HG02571 (cell line): ENCODE results near the gene IPPK.
"Not testable (repeated sequence)": the region's sequence is repeated elsewhere in the genome, so short reads cannot be mapped to it uniquely, and the experiment has no call there.

ENCODE experiments used
- ATAC-seq: cut with Tn5 transposase; IDR thresholded peaks from one replicate; pipeline ENCODE4 v1.9.1; 2021; ENCODE audit warnings: mild to moderate bottlenecking, moderate library complexity; ENCODE audit not compliant: unreplicated experiment

The IPPK gene

GRCh38 chr9:92639791-92640271 lies 30.1 kb downstream of the IPPK start:
- no peak for ATAC-seq

GRCh38 chr9:92639124-92639523 lies 30.8 kb downstream of the IPPK start:
- ATAC-seq = no peak

- ATAC-seq = no peak
These were observed 31.3 kb downstream of the IPPK start for GRCh38 chr9:92638621-92639101.

- ATAC-seq = no peak
These were observed 31.9 kb downstream of the IPPK start for GRCh38 chr9:92637886-92638620.

- ATAC-seq = no peak
These were observed 32.6 kb downstream of the IPPK start for GRCh38 chr9:92637326-92637725.

- no peak for ATAC-seq
These were observed 33.3 kb downstream of the IPPK start for GRCh38 chr9:92636627-92637026.

GRCh38 chr9:92635760-92636159 lies 34.2 kb downstream of the IPPK start:
- no peak for ATAC-seq

- no peak for ATAC-seq
These were observed 35.0 kb downstream of the IPPK start for GRCh38 chr9:92634712-92635605.

GRCh38 chr9:92633614-92634278 lies 36.2 kb downstream of the IPPK start:
- ATAC-seq = no peak

- no peak for ATAC-seq
These were observed 37.3 kb downstream of the IPPK start for GRCh38 chr9:92632641-92633040.

- ATAC-seq = no peak
These were observed 38.2 kb downstream of the IPPK start for GRCh38 chr9:92631452-92632343.

- ATAC-seq = no peak
These were observed 42.3 kb downstream of the IPPK start for GRCh38 chr9:92627651-92628050.

GRCh38 chr9:92626484-92626883 lies 43.4 kb downstream of the IPPK start:
- no peak for ATAC-seq

GRCh38 chr9:92623936-92624335 lies 46.0 kb downstream of the IPPK start:
- not testable (repeated sequence) for ATAC-seq

- no peak for ATAC-seq
These were observed 49.1 kb downstream of the IPPK start for GRCh38 chr9:92620845-92621244.

GRCh38 chr9:92619601-92620300 lies 50.2 kb downstream of the IPPK start:
- ATAC-seq = no peak

GRCh38 chr9:92618633-92619225 lies 51.2 kb downstream of the IPPK start:
- no peak for ATAC-seq

- ATAC-seq = no peak
These were observed 51.9 kb downstream of the IPPK start for GRCh38 chr9:92617951-92618510.
